DND-41 (cell line): ENCODE data around the gene SCAMP3.
"Not testable (repeated sequence)": the region's sequence is repeated elsewhere in the genome, so short reads cannot be mapped to it uniquely, and the experiment has no call there.

Experiments
- ATAC-seq: fragments of 200-7000 bp; cut with Tn5 transposase; 3 replicates; pipeline ENCODE4 v1.9.1; 2021; ENCODE audit warnings: low read depth; ENCODE audit not compliant: insufficient read depth
- DNase-seq: peaks from one replicate; pipeline ENCODE4 v3.0.0-alpha.2; 2020
- H2AFZ ChIP-seq: 2 replicates; pipeline ENCODE4 v1.6.0; 2012; ENCODE audit warnings: low read depth, low read length
- H3K27ac ChIP-seq: 2 replicates; pipeline ENCODE4 v1.5.1; 2012; ENCODE audit warnings: low read length, inconsistent platforms
- H3K27me3 ChIP-seq: fragments of 200-600 bp; sonication (generic); 2 replicates; pipeline ENCODE4 v1.6.0; 2012; ENCODE audit warnings: low read length, mild to moderate bottlenecking, inconsistent platforms; ENCODE audit not compliant: insufficient read depth, poor library complexity
- H3K36me3 ChIP-seq: 2 replicates; pipeline ENCODE4 v1.5.1; 2012; ENCODE audit warnings: low read length, inconsistent platforms; ENCODE audit not compliant: insufficient read depth
- H3K4me1 ChIP-seq: 2 replicates; pipeline ENCODE4 v1.5.1; 2012; ENCODE audit warnings: mild to moderate bottlenecking, low read length; ENCODE audit not compliant: insufficient read depth
- H3K4me2 ChIP-seq: 2 replicates; pipeline ENCODE4 v1.6.0; 2012; ENCODE audit warnings: mild to moderate bottlenecking, moderate library complexity, low read length, inconsistent platforms; ENCODE audit not compliant: insufficient read depth
- H3K4me3 ChIP-seq, 2 experiments: fragments of 200-600 bp in 1 of 2; shearing (Covaris generic) in 1 of 2; 2 replicates each; pipeline ENCODE4 v1.5.1; 2012 to 2016; ENCODE audit warnings: inconsistent platforms in 2 of 2, low read length in 2 of 2, mild to moderate bottlenecking in 2 of 2, low read depth in 1 of 2, moderate library complexity in 1 of 2
- H3K79me2 ChIP-seq: 2 replicates; pipeline ENCODE4 v1.6.0; 2012; ENCODE audit warnings: low read length, inconsistent platforms; ENCODE audit not compliant: insufficient read depth
- H3K9ac ChIP-seq: 2 replicates; pipeline ENCODE4 v1.6.0; 2012; ENCODE audit warnings: low read depth, mild to moderate bottlenecking, inconsistent platforms, low read length, moderate library complexity
- H3K9me3 ChIP-seq: 2 replicates; pipeline ENCODE4 v1.5.1; 2012; ENCODE audit warnings: low read length, moderate library complexity, mild to moderate bottlenecking, inconsistent platforms; ENCODE audit not compliant: insufficient read depth, severe bottlenecking
- H4K20me1 ChIP-seq: 2 replicates; pipeline ENCODE4 v1.6.0; 2012; ENCODE audit warnings: low read length; ENCODE audit not compliant: insufficient read depth
- EZH2 ChIP-seq: IDR thresholded peaks from 3 replicates; pipeline ENCODE4 v1.6.1; 2012; ENCODE audit warnings: borderline replicate concordance, low read depth, mild to moderate bottlenecking, moderate library complexity, low read length, inconsistent platforms; ENCODE audit not compliant: severe bottlenecking
- TF ChIP-seq, protein P1 (sequence below): IDR thresholded peaks from 2 replicates; pipeline ENCODE4 v1.5.1; 2012; ENCODE audit warnings: borderline replicate concordance, low read length, moderate library complexity, mild to moderate bottlenecking; ENCODE audit not compliant: poor library complexity, severe bottlenecking; ENCODE audit errors: extremely low read depth

The SCAMP3 gene

DNA sequence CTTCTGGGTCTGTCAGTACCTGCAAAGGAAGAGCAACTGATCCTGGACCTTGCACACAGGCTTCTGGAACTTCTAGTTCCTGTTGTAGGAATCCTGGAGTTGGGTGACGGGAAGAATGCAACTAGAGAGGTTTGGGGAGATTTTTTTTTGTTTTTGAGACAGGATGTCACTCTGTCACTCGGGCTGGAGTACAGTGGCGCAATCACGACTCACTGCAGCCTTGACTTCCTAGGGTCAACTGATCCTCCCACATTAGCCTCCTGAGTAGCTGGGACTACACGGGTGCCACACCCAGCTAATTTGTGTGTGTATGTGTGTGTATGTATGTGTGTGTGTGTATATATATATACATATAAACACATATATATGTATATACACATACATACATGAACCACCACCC is 25.7 kb downstream of the SCAMP3 start:
- Histone ChIP-seq H3K27ac (no peak overlapping the region), H3K9me3 (no peaks in the 10 kb centered on the region), H3K4me3 (no peak overlapping the region), H4K20me1 (no peaks in the 10 kb centered on the region), H2AFZ (no peak overlapping the region), H3K4me1 (peaks cover 18% of the 10 kb centered on the region), H3K9ac (no peak overlapping the region), H3K4me2 (no peak overlapping the region), H3K79me2 (peaks cover 13% of the 10 kb centered on the region; the same call in 1 of the 2 replicates), H3K36me3 (peaks cover 33% of the 10 kb centered on the region), H3K27me3 (no peaks in the 10 kb centered on the region)
- TF ChIP-seq, protein P1, sequence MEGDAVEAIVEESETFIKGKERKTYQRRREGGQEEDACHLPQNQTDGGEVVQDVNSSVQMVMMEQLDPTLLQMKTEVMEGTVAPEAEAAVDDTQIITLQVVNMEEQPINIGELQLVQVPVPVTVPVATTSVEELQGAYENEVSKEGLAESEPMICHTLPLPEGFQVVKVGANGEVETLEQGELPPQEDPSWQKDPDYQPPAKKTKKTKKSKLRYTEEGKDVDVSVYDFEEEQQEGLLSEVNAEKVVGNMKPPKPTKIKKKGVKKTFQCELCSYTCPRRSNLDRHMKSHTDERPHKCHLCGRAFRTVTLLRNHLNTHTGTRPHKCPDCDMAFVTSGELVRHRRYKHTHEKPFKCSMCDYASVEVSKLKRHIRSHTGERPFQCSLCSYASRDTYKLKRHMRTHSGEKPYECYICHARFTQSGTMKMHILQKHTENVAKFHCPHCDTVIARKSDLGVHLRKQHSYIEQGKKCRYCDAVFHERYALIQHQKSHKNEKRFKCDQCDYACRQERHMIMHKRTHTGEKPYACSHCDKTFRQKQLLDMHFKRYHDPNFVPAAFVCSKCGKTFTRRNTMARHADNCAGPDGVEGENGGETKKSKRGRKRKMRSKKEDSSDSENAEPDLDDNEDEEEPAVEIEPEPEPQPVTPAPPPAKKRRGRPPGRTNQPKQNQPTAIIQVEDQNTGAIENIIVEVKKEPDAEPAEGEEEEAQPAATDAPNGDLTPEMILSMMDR = no peak
- TF ChIP-seq EZH2 = no peak
- ATAC-seq (no peak), DNase-seq (no peak)

DNA sequence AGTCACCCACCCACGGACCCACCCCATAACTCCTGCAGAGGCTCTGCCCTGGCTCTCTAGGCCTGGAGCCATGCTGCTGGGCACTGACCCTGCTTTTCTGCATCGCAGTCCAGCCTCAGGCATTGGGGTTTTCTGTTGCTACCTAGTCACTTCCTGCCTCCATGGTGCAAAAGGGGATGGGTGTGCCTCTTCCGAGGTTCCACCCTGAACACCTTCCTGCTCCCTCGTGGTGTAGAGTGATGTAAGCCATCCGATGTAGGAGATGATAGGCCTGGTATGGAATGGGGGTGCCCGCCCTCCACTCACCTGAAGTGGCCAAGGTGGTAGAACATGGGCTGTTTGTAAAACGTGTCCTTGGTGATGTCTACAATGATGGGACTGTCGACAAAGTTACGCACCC is 26.8 kb downstream of the SCAMP3 start:
- not testable (repeated sequence) for H3K4me3 ChIP-seq, H3K4me2 ChIP-seq, H3K9ac ChIP-seq, H3K9me3 ChIP-seq, ATAC-seq, H2AFZ ChIP-seq, H3K27ac ChIP-seq, DNase-seq, H3K79me2 ChIP-seq, H3K27me3 ChIP-seq, H4K20me1 ChIP-seq, H3K4me1 ChIP-seq
- H3K36me3 ChIP-seq = peaks cover 33% of the 10 kb centered on the region

DNA sequence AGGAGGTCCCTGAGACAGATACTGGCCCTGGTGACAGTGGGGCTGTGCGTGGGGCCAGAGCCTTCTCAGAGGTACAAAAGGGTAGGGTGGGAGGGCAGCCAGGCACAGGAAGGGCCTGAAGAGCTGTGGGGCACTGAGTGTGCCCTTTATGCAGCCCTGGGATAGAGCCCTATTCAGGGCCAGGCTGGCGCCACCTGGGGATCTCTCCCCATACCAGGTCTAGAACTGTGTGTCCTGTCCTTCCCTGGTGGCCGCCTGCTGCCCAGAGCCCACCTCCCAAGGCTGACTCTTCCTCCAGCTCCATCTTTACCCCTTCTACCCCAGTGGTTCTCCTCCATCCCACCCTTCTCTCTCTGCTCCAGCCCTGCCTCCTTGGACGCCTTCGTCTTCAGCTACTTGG is 28.7 kb downstream of the SCAMP3 start:
- H3K4me3 ChIP-seq, H3K79me2 ChIP-seq, H3K9me3 ChIP-seq, DNase-seq, H3K27me3 ChIP-seq, H3K27ac ChIP-seq, H3K4me2 ChIP-seq, H4K20me1 ChIP-seq, H3K9ac ChIP-seq, H3K4me1 ChIP-seq, H2AFZ ChIP-seq: not testable (repeated sequence)
- 0 out of 3 replicates have a peak, but pooled peaks have one; percentile 18 for ATAC-seq
- H3K36me3 ChIP-seq = peaks cover 28% of the 10 kb centered on the region

DNA sequence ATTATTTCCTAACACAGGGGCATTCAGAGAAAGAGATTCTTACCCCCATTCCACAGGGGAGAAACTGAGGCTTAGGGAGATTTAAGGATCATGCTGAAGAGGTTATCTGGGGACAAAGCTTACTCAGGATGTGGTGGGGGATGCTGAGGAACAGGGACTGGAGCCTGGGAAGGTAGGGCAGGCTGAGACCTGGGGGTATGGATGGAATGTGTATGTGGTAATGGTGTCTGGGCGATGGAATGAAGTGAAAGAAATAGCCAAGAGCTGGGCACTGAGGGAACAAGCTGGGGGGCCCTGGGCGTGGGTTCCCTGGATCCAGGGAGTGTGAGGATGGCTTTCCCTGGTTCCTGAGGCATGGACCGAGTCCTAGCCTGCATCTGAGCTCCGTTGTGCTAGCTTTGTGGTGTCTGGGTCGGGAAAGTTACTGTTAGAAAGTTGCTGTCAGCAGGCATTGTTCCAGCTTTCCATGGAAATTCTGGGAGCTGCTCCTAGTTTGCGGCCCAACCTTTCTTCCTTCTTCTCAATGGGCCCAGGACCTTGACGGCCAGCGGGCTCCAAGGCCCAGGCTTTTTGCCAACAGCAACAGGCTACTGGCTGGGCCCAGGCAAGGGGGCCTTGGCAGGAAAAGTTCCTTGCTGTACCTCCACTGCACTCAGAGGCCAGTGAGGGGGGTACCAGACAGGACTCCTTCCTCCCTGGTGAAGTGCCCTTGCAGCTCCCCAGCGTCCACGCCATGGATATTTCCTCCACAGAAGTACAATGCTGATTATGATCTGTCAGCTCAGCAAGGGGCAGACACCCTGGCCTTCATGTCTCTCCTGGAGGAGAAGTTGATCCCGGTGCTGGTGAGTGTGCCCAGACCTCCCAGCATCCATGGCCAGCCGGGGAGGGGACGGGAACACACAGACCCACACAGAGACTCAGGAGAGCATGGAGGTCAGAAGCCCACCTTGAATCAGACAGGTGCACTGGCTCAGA is 29.9 kb downstream of the SCAMP3 start:
- H4K20me1 ChIP-seq, H3K9ac ChIP-seq, H3K27me3 ChIP-seq, DNase-seq, ATAC-seq, H3K79me2 ChIP-seq, H3K4me2 ChIP-seq, H3K27ac ChIP-seq, H2AFZ ChIP-seq, H3K9me3 ChIP-seq, H3K4me3 ChIP-seq: not testable (repeated sequence)
- Histone ChIP-seq H3K36me3 (peaks cover 21% of the 10 kb centered on the region), H3K4me1 (peaks cover 12% of the 10 kb centered on the region)

DNA sequence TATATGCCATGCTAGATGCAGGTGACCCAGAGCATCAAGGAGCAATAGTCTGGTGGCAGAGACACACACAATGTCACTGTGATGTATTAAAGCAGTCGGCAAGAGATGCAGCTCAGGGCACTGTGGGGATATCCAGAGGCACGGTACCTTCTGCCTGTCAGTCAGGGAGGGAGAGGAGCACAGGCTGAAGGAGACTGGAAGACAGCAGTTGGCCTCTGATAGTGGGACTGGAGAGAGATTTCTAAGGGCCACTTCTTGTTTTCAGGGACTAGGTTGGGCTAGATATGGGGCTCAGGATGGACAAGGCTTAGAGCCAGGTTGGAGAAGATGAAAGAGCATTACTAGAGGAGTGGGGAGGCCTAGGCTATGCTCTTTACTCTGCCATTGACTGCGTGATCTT is 30.9 kb downstream of the SCAMP3 start:
- H3K9ac ChIP-seq, H4K20me1 ChIP-seq, DNase-seq, ATAC-seq, H3K4me3 ChIP-seq, H3K27ac ChIP-seq, H2AFZ ChIP-seq, H3K27me3 ChIP-seq, H3K9me3 ChIP-seq, H3K4me2 ChIP-seq: not testable (repeated sequence)
- peaks cover 12% of the 10 kb centered on the region for H3K79me2 ChIP-seq
- H3K36me3 ChIP-seq = peaks cover 11% of the 10 kb centered on the region; the same call in 1 of the 2 replicates
- peaks cover 14% of the 10 kb centered on the region for H3K4me1 ChIP-seq
